Measurements from ENCODE around the gene C1R.
A peak's percentile ranks its signal among the peaks of the same experiment; 100 is the strongest.

C1R gene

GRCh38 chr12:7081037-7081436 is 11.2 kb downstream of the C1R start:
- no peak for TF ChIP-seq ZNF302 (tag by site-specific recombination; IDR thresholded peaks at IDR 0.05; ENCODE audit: low read depth)
- TF ChIP-seq HOXA7 (CRISPR knock-in tag; IDR thresholded peaks at IDR 0.05; ENCODE audit: borderline replicate concordance), result no peak
- peak; percentile 64 for TF ChIP-seq EGR2 (tag by site-specific recombination; IDR thresholded peaks at IDR 0.05; ENCODE audit: low read depth)
- no peak for TF ChIP-seq ZNF157 (tag by site-specific recombination; IDR thresholded peaks at IDR 0.05)
- peak; percentile 68 for TF ChIP-seq ZFHX2 (tag by site-specific recombination; conservative IDR thresholded peaks at IDR 0.05)

GRCh38 chr12:7079826-7080125 is 12.5 kb downstream of the C1R start:
- peaks cover 0 to 10% of the 10 kb centered on the region in 2 experiments; a peak in 2 of 3 replicates for H3K36me3 ChIP-seq (ENCODE audit: control insufficient read depth in 2 of 2, insufficient read depth in 1 of 2, low read length in 2 of 2)
- POLR2A ChIA-PET, result no interaction called here
- no peaks in the 10 kb centered on the region for H3K4me1 ChIP-seq (ENCODE audit: control insufficient read depth, insufficient read depth, low read length)
- no peak overlapping the region for H3K4me3 ChIP-seq (ENCODE audit: low read depth, low read length)
- CTCF ChIA-PET, result interaction anchor here (0.6 to 1.4 kb wide), 3 partner anchors 8 to 61 kb away, joined by 3 to 4 read pairs (median 4); partner anchors contain the start of genes C1R and LPCAT3
- TF ChIP-seq ZNF626 (tag by site-specific recombination; IDR thresholded peaks at IDR 0.05) (no peak), ZNF544 (tag by site-specific recombination; IDR thresholded peaks at IDR 0.05) (no peak), ZNF664 (tag by site-specific recombination; IDR thresholded peaks at IDR 0.05) (no peak), ZXDB (tag by site-specific recombination; IDR thresholded peaks at IDR 0.05) (no peak), GLI2 (tag by site-specific recombination; IDR thresholded peaks at IDR 0.05; ENCODE audit: borderline replicate concordance, low read depth) (no peak)
- no peaks in the 10 kb centered on the region for H3K9me3 ChIP-seq (ENCODE audit: control insufficient read depth, insufficient read depth, low read depth, low read length)
- H3K27ac ChIP-seq (ENCODE audit: extremely low read depth, low read depth, low read length), result no peak overlapping the region

More at GRCh38 chr12:7081037-7081436, 11.2 kb downstream of the C1R start:
- Histone ChIP-seq H3K27ac (ENCODE audit: extremely low read depth, low read depth, low read length) (no peak overlapping the region), H3K4me3 (ENCODE audit: low read depth, low read length) (no peak overlapping the region), H3K9me3 (ENCODE audit: control insufficient read depth, insufficient read depth, low read depth, low read length) (no peaks in the 10 kb centered on the region), H3K4me1 (ENCODE audit: control insufficient read depth, insufficient read depth, low read length) (no peaks in the 10 kb centered on the region), H3K36me3 (ENCODE audit: control insufficient read depth in 2 of 2, insufficient read depth in 1 of 2, low read length in 2 of 2) (peaks cover 0 to 16% of the 10 kb centered on the region in 2 experiments; a peak in 2 of 3 replicates)
- ChIA-PET CTCF (interaction anchor here (0.9 kb wide), 1 partner anchor 52 kb away, joined by 3 read pairs; no protein-coding TSS in a partner anchor), POLR2A (no interaction called here)

- ChIA-PET CTCF (no interaction called here), POLR2A (no interaction called here)
Measured at GRCh38 chr12:7078163-7078562, 14.1 kb downstream of the C1R start.

GRCh38 chr12:7076493-7076892 is 15.8 kb downstream of the C1R start:
- Histone ChIP-seq H3K27ac (ENCODE audit: extremely low read depth, low read depth, low read length) (no peak overlapping the region), H3K4me3 (ENCODE audit: low read depth, low read length) (no peak overlapping the region), H3K36me3 (ENCODE audit: control insufficient read depth in 2 of 2, insufficient read depth in 1 of 2, low read length in 2 of 2) (no peaks in the 10 kb centered on the region), H3K4me1 (ENCODE audit: control insufficient read depth, insufficient read depth, low read length) (no peaks in the 10 kb centered on the region), H3K9me3 (ENCODE audit: control insufficient read depth, insufficient read depth, low read depth, low read length) (no peaks in the 10 kb centered on the region)
- CTCF ChIA-PET, result interaction anchor here (0.5 kb wide), 1 partner anchor 10 kb away, joined by 3 read pairs; no protein-coding TSS in a partner anchor
- POLR2A ChIA-PET, result no interaction called here
- TF ChIP-seq GLI2 (tag by site-specific recombination; IDR thresholded peaks at IDR 0.05; ENCODE audit: borderline replicate concordance, low read depth), result no peak
- TF ChIP-seq BCL11A (tag by site-specific recombination; IDR thresholded peaks at IDR 0.05; ENCODE audit: low read depth), result no peak
- no peak for TF ChIP-seq ZNF544 (tag by site-specific recombination; IDR thresholded peaks at IDR 0.05)
- TF ChIP-seq, protein P1, sequence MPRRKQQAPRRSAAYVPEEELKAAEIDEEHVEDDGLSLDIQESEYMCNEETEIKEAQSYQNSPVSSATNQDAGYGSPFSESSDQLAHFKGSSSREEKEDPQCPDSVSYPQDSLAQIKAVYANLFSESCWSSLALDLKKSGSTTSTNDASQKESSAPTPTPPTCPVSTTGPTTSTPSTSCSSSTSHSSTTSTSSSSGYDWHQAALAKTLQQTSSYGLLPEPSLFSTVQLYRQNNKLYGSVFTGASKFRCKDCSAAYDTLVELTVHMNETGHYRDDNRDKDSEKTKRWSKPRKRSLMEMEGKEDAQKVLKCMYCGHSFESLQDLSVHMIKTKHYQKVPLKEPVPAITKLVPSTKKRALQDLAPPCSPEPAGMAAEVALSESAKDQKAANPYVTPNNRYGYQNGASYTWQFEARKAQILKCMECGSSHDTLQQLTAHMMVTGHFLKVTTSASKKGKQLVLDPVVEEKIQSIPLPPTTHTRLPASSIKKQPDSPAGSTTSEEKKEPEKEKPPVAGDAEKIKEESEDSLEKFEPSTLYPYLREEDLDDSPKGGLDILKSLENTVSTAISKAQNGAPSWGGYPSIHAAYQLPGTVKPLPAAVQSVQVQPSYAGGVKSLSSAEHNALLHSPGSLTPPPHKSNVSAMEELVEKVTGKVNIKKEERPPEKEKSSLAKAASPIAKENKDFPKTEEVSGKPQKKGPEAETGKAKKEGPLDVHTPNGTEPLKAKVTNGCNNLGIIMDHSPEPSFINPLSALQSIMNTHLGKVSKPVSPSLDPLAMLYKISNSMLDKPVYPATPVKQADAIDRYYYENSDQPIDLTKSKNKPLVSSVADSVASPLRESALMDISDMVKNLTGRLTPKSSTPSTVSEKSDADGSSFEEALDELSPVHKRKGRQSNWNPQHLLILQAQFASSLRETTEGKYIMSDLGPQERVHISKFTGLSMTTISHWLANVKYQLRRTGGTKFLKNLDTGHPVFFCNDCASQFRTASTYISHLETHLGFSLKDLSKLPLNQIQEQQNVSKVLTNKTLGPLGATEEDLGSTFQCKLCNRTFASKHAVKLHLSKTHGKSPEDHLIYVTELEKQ (tag by site-specific recombination; IDR thresholded peaks at IDR 0.05; ENCODE audit: borderline replicate concordance), result no peak
- no peak for TF ChIP-seq GLI4 (tag by site-specific recombination; IDR thresholded peaks at IDR 0.05)
- TF ChIP-seq BCL11B (tag by site-specific recombination; IDR thresholded peaks at IDR 0.05; ENCODE audit: low read depth), result no peak
- no peak for TF ChIP-seq SALL2 (tag by site-specific recombination; IDR thresholded peaks at IDR 0.05; ENCODE audit: borderline replicate concordance)
- no peak for TF ChIP-seq KLF8 (tag by site-specific recombination; IDR thresholded peaks at IDR 0.05)
- TF ChIP-seq WT1 (tag by site-specific recombination; IDR thresholded peaks at IDR 0.05), result no peak
- TF ChIP-seq ZNF155 (tag by site-specific recombination; IDR thresholded peaks at IDR 0.05), result no peak
- TF ChIP-seq ZNF747 (tag by site-specific recombination; IDR thresholded peaks at IDR 0.05), result no peak
- no peak for TF ChIP-seq ZNF223 (tag by site-specific recombination; IDR thresholded peaks at IDR 0.05)
- no peak for TF ChIP-seq ZIC2 (tag by site-specific recombination; IDR thresholded peaks at IDR 0.05)

More at GRCh38 chr12:7078163-7078562, 14.1 kb downstream of the C1R start:
- Histone ChIP-seq H3K27ac (ENCODE audit: extremely low read depth, low read depth, low read length) (no peak overlapping the region), H3K36me3 (ENCODE audit: control insufficient read depth in 2 of 2, insufficient read depth in 1 of 2, low read length in 2 of 2) (peaks cover 0 to 3% of the 10 kb centered on the region in 2 experiments; a peak in 2 of 3 replicates), H3K9me3 (ENCODE audit: control insufficient read depth, insufficient read depth, low read depth, low read length) (no peaks in the 10 kb centered on the region), H3K4me3 (ENCODE audit: low read depth, low read length) (no peak overlapping the region), H3K4me1 (ENCODE audit: control insufficient read depth, insufficient read depth, low read length) (no peaks in the 10 kb centered on the region)
- TF ChIP-seq SP2 (tag by site-specific recombination; IDR thresholded peaks at IDR 0.05), result no peak
- TF ChIP-seq CTCF (tag by site-specific recombination; IDR thresholded peaks at IDR 0.05), result 0 out of 2 replicates have a peak, but pooled peaks have one; percentile 7
